Calu3 (cell line): Measurements from ENCODE around the gene SRPK2. TPM values are rescaled to one million over a fixed set of nuclear protein-coding genes. Genes with fewer than 3 reads are reported as not detected.

Experiments used
- BruUV-seq: library from RNA; stranded (reverse); fragments of 400-500 nt; replicated peaks from 2 replicates; lab custom pipeline; 2021; lab: Mats Ljungman, UMichigan
- CTCF ChIA-PET: fragments of 300-600 bp; sonication (Branson Sonifier 250); formaldehyde crosslinking; loops from one replicate; lab custom pipeline; 2022; ENCODE audit warnings: antibody characterized with exemption; lab: Charles Lee
- DNase-seq: peaks from one replicate; pipeline ENCODE4 v3.0.0; 2022
- H3K27ac Mint-ChIP-seq: one replicate; pipeline ENCODE4 v1.8.0; 2022; ENCODE audit warnings: mixed read lengths; ENCODE audit not compliant: unreplicated experiment
- H3K27me3 Mint-ChIP-seq: one replicate; pipeline ENCODE4 v1.8.0; 2022; ENCODE audit warnings: mixed read lengths; ENCODE audit not compliant: unreplicated experiment
- H3K36me3 Mint-ChIP-seq: one replicate; pipeline ENCODE4 v1.8.0; 2022; ENCODE audit warnings: mild to moderate bottlenecking, moderate library complexity, mixed read lengths; ENCODE audit not compliant: insufficient read depth, unreplicated experiment
- H3K4me1 Mint-ChIP-seq: one replicate; pipeline ENCODE4 v1.8.0; 2022; ENCODE audit warnings: mild to moderate bottlenecking, low read depth, mixed read lengths; ENCODE audit not compliant: unreplicated experiment
- H3K4me3 Mint-ChIP-seq: one replicate; pipeline ENCODE4 v1.8.0; 2022; ENCODE audit warnings: mild to moderate bottlenecking, low read depth, moderate library complexity, mixed read lengths; ENCODE audit not compliant: unreplicated experiment
- H3K9me3 Mint-ChIP-seq: one replicate; pipeline ENCODE4 v1.8.0; 2022; ENCODE audit warnings: low read depth, mixed read lengths; ENCODE audit not compliant: unreplicated experiment
- intact Hi-C: fragments of 100-400 bp; cut with micrococcal nuclease; formaldehyde crosslinking; loops from one replicate; pipeline ENCODE4 v1.10.0; 2022; ENCODE audit not compliant: unreplicated experiment
- total RNA-seq: library from RNA; stranded (reverse); gene quantifications from 2 replicates; pipeline ENCODE4 v1.2.3, GENCODE V29; 2022
- TF ChIP-seq, protein P1 (sequence below): fragments of 200-600 bp; IDR thresholded peaks from one replicate; pipeline ENCODE4 v1.8.0; 2022; ENCODE audit warnings: antibody characterized with exemption; ENCODE audit not compliant: unreplicated experiment

Gene SRPK2
- total RNA-seq, 1 experiment from 2014 or later = 40.2 TPM

- DNase-seq = no peak
- BruUV-seq = no TSS peak
- TF ChIP-seq, protein P1, sequence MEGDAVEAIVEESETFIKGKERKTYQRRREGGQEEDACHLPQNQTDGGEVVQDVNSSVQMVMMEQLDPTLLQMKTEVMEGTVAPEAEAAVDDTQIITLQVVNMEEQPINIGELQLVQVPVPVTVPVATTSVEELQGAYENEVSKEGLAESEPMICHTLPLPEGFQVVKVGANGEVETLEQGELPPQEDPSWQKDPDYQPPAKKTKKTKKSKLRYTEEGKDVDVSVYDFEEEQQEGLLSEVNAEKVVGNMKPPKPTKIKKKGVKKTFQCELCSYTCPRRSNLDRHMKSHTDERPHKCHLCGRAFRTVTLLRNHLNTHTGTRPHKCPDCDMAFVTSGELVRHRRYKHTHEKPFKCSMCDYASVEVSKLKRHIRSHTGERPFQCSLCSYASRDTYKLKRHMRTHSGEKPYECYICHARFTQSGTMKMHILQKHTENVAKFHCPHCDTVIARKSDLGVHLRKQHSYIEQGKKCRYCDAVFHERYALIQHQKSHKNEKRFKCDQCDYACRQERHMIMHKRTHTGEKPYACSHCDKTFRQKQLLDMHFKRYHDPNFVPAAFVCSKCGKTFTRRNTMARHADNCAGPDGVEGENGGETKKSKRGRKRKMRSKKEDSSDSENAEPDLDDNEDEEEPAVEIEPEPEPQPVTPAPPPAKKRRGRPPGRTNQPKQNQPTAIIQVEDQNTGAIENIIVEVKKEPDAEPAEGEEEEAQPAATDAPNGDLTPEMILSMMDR = no peak
- CTCF ChIA-PET = interaction anchor here (1.0 kb wide), 1 partner anchor 10 kb away, joined by 4 read pairs; no protein-coding TSS in a partner anchor
- no peak overlapping the region for H3K4me3 Mint-ChIP-seq
- H3K27ac Mint-ChIP-seq = no peak overlapping the region
- no peaks in the 10 kb centered on the region for H3K36me3 Mint-ChIP-seq
- no peaks in the 10 kb centered on the region for H3K27me3 Mint-ChIP-seq
- peaks cover 16% of the 10 kb centered on the region for H3K4me1 Mint-ChIP-seq
- intact Hi-C loops = no loop called here
- H3K9me3 Mint-ChIP-seq = no peaks in the 10 kb centered on the region
Measured at GRCh38 chr7:105229641-105230040, 159.1 kb downstream of the SRPK2 start.

GRCh38 chr7:105228555-105228954 lies 160.2 kb downstream of the SRPK2 start:
- TF ChIP-seq, protein P1 = no peak
- intact Hi-C loops = no loop called here
- H3K4me3 Mint-ChIP-seq = no peak overlapping the region
- peaks cover 22% of the 10 kb centered on the region for H3K4me1 Mint-ChIP-seq
- CTCF ChIA-PET = no interaction called here
- no TSS peak for BruUV-seq
- no peaks in the 10 kb centered on the region for H3K27me3 Mint-ChIP-seq
- H3K27ac Mint-ChIP-seq = no peak overlapping the region
- no peak for DNase-seq
- H3K36me3 Mint-ChIP-seq = no peaks in the 10 kb centered on the region
- H3K9me3 Mint-ChIP-seq = no peaks in the 10 kb centered on the region

- no peaks in the 10 kb centered on the region for H3K36me3 Mint-ChIP-seq
- peaks cover 29% of the 10 kb centered on the region for H3K4me1 Mint-ChIP-seq
- TF ChIP-seq, protein P1 = no peak
- DNase-seq = no peak
- no peaks in the 10 kb centered on the region for H3K9me3 Mint-ChIP-seq
- CTCF ChIA-PET = no interaction called here
- intact Hi-C loops = no loop called here
- no TSS peak for BruUV-seq
- no peak overlapping the region for H3K4me3 Mint-ChIP-seq
- H3K27ac Mint-ChIP-seq = no peak overlapping the region
- H3K27me3 Mint-ChIP-seq = no peaks in the 10 kb centered on the region
Measured at GRCh38 chr7:105227391-105227790, 161.3 kb downstream of the SRPK2 start.

DNA sequence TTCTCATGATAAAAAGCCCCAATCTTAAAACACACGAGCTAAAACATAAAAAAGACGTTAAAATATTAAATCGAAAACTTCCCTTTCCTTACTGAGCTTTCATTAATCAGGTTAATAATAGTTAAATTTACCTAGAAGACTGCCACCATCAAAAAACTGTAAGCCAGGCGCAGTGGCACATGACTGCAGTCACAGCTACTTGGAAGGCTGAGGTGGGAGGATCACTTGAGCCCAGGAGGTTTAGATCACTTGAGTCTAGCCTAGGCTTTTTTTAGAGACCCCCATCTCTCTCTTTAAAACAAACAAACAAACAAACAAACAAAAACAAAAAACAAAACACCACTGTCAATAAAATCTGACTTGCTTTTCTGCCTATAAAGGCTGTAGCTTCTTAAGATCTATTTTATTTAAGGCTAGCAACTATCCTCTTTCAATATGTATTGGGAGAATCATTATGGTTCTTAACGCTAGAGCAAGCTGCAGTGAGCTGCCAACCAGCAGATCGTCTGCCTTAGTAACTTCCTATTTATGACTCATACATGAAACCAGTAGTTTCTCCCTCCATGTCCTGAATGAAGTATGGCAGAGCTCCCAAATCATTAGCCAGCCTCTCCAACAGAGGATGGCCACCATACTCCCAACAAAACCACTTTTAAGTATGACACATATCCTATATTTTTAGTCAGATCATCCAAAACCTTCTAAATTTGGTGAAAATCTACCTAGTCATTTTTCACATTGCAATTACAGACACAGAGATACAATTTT lies 163.7 kb downstream of the SRPK2 start:
- H3K36me3 Mint-ChIP-seq = no peaks in the 10 kb centered on the region
- CTCF ChIA-PET = interaction anchor here (1.0 kb wide), 1 partner anchor 55 kb away, joined by 4 read pairs; no protein-coding TSS in a partner anchor
- TSS peak; percentile 82 for BruUV-seq
- H3K4me3 Mint-ChIP-seq = peak overlapping the region; percentile 41
- intact Hi-C loops = no loop called here
- peak; percentile 17 for DNase-seq
- H3K27ac Mint-ChIP-seq = peak overlapping the region; percentile 86
- H3K4me1 Mint-ChIP-seq = peaks cover 45% of the 10 kb centered on the region
- peaks cover 3% of the 10 kb centered on the region for H3K9me3 Mint-ChIP-seq
- TF ChIP-seq, protein P1 = no peak
- no peaks in the 10 kb centered on the region for H3K27me3 Mint-ChIP-seq
